SW480 (cell line): ENCODE data around the gene C3orf18.

ENCODE experiments used
- DNase-seq: peaks from one replicate; pipeline ENCODE4 v3.0.0-alpha.2; 2016; ENCODE audit warnings: low spot score

The C3orf18 gene

GRCh38 chr3:50580683-50581458, 13.3 kb upstream of the C3orf18 start:
- DNase-seq: no peak

- no peak for DNase-seq
Measured at GRCh38 chr3:50577348-50577747, 9.8 kb upstream of the C3orf18 start.

DNA sequence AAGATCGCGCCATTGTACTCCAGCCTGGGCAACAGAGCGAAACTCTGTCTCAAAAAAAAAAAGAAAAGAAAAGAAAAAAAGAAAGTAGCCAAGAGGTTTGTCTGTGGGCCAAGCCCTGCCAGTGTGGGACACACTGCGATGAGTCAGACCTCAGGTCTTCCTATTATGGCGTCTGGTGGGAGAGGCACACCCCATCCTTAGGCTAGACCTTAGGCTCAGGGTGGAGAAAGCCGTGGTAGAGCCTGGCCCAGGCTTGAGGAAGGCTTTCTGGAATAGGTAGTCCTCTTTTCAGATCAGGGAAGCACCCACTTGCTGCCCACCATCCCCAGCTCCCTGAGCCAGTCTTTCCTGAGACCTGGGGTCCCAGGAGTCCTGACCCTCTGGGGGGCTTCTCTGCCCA, 7.8 kb upstream of the C3orf18 start:
- no peak for DNase-seq

- DNase-seq: no peak
Measured at GRCh38 chr3:50574444-50574831, 6.9 kb upstream of the C3orf18 start.

- DNase-seq: no peak
Measured at GRCh38 chr3:50573566-50574443, 6.3 kb upstream of the C3orf18 start.

- DNase-seq: no peak
Measured at GRCh38 chr3:50572801-50573371, 5.3 kb upstream of the C3orf18 start.

DNA sequence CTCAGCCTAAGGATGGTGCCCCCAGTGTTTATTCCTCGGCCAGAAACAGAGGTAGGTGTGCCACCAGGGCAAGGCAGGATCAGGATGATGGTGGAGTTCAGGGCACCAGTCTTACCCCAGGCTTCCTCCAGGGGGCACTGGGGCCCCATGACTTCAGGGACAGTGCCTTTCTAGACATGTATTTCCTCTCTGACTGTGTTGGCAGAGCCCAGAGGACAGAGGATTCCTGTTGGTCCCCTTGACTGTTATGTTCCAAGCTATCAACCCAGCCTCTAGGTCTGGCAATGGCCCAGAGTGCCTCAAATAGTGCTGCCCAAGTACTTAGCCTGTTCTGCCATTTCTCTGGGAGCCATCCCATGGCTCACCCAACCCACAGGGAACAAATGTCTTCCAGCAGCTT, 4.6 kb upstream of the C3orf18 start:
- peak; percentile 63 for DNase-seq

DNA sequence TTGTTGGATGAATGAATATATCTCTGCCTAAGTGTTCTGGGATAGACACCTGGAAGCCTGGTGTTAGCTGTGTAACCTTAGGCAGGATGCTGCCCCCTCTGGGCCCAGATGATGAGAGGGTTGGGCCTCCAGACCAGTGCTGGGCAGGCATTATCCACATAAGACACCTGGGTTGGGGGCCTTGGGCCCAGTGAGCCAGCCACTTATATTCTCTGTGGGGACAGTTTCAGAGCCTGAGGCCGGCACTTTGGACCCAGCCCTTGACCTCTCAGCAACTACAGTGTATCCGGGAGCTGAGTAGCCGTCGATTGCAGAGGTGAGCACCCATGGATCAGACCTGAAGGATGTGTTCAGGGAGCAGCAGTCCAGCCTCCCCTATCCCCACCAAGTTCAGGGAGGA, 3.9 kb upstream of the C3orf18 start:
- no peak for DNase-seq

GRCh38 chr3:50570508-50571279, 3.1 kb upstream of the C3orf18 start:
- DNase-seq: no peak

- DNase-seq: peak; percentile 94
Measured at GRCh38 chr3:50568947-50569749, 1.6 kb upstream of the C3orf18 start, which contains the start of gene HEMK1. Gene HEMK1, plus strand, starts transcription at chr3:50569522. Its CDS starts 1,583 bp downstream, at chr3:50571105.

GRCh38 chr3:50567011-50567385, 549 bp downstream of the C3orf18 start:
- DNase-seq: no peak

DNA sequence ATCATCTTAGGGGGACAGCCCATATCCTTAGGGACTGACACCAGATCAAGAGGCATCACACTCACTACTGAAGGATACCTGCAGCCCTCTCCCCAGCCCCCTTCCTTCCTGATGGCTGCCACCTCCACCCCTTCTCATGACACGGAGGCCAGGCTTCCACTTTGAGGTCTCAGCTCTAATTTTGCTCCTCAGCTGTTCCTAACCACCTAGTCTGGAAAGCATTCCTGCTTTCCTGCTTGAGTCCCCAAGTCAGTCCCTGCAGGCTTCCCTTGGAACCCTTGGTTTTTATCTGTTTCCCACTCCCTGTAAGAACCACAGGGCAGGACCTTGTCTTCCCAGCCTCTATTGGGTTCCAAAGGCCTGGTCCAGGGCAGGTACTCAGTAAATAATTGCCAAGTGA, 3.2 kb downstream of the C3orf18 start:
- DNase-seq: no peak

GRCh38 chr3:50563867-50564266, 3.7 kb downstream of the C3orf18 start:
- no peak for DNase-seq

GRCh38 chr3:50562861-50563260, 4.7 kb downstream of the C3orf18 start:
- no peak for DNase-seq

- no peak for DNase-seq
Measured at GRCh38 chr3:50559702-50560101, 7.8 kb downstream of the C3orf18 start.

GRCh38 chr3:50557915-50558314, 9.6 kb downstream of the C3orf18 start:
- DNase-seq: no peak

DNA sequence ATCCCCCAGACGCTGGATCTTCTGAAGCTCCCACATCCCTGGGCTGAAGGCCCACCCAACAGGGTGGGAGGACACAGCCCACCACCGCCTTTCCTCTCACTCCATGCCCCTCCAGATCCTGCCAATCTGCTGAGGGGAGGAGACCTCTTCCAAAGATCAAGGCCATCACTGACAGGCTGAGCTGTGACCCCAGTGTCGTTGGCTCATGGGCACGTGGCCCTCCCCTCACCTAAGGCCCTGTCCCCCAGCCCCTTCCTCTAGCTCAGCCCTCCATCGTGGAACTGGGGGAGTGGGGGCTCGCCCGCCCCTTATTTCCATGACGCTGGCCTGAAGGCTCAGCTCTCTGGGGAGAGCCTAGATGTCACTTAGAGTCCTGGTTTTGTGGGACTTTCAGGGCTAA, 10.4 kb downstream of the C3orf18 start:
- no peak for DNase-seq

DNA sequence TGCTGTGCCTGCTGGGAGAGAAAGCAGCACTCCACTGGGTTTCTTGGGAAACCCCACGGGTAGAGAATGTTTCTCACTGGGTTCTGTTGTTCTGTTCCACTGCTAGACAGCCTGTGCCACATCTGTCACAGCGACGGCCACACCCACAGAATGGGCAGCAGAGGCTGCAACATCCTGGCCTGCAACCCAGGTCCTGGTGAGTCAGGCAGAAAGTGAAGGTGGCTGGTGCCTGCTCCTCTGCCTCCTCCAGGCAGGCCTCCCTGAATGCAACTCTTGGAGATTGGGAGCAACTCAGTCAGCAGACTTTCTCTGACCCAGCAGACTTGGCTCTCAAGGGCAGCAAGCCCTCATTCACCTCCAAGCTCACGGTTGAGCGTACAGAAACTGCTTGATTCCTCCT, 13.0 kb downstream of the C3orf18 start:
- peak; percentile 21 for DNase-seq

DNA sequence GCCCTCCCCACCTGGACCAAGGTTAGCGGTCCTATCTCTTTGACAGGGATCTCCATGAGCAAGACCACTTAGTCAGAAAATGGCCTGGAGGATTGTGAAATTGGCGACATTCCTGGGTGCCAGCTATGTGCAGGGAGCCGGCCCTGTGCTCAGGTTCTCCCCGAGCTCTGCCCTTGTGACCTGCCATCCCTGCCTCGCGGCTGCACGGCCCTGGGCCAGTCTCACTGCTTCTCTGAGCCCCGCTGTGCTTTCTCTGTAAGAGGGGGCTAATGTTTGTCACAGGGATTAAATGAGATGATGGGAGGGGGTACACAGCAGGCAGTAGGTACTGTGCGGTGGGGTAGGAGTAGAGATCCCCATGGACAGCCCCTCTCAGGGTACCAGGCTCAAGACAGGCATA, 14.9 kb downstream of the C3orf18 start:
- DNase-seq: no peak

DNA sequence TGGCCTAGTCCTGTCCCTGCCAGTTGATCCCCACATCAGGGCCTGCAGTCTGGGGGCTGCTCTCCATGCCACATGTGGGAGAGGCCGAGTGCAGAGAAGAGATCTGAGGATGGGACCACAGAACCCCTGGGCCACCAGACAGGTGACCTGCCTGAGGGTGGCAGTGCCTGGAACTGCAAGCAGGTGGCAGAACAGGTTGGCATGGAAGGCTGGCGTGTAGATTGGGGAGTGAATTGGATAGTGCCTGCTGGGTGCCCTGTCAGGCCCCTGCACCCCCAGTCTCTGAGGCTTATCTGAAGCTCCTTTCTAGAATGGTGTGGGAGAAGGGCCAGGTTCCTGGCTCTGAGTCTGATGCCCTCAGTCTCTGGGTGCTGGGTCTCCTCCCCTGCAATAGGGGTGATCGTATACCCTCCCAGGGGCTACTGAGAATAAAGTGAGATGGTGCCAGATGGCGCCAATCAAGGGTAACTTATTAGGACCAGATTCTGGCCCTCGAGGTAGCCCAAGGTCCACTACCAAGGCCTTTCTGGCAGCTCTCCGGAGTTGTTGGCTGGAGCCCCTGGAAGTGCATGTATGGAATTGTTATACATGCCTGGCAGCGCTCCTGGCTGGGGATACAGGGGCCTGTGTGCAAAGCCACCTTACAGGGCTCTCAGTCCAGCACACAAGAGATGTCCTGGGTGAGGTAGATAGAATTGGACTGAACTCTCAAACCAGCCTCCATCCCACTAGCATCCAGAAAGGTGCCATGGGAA, 15.7 kb downstream of the C3orf18 start:
- no peak for DNase-seq
